ENCODE data around the gene TMEM185B. TPM values are rescaled to one million over a fixed set of nuclear protein-coding genes. Genes with fewer than 3 reads are reported as not detected.

The TMEM185B gene
- polyA plus RNA-seq, 1 of the 3 experiments (the other 2 are of a cell fraction) = 36.0 TPM

- Histone ChIP-seq H3K27me3 (ENCODE audit: insufficient read depth) (no peaks in the 10 kb centered on the region), H3K9me3 (no peaks in the 10 kb centered on the region), H3K27ac (ENCODE audit: low read depth in 2 of 2, low read length in 1 of 2) (no peak overlapping the region), H3K4me3 (ENCODE audit: low read depth in 2 of 2, low read length in 1 of 2) (no peak overlapping the region), H3K79me2 (ENCODE audit: insufficient read depth) (peaks cover 100% of the 10 kb centered on the region), H3K9ac (no peak overlapping the region), H4K20me1 (ENCODE audit: insufficient read depth) (peaks cover 50% of the 10 kb centered on the region), H3F3A (replicated peaks; ENCODE audit: insufficient read depth) (no peaks in the 10 kb centered on the region), H3K4me1 (ENCODE audit: control insufficient read depth in 1 of 2, insufficient read depth in 2 of 2, low read depth in 1 of 2, low read length in 1 of 2) (no peaks in the 10 kb centered on the region), H2AFZ (ENCODE audit: low read depth) (no peak overlapping the region), H3K36me3 (replicated peaks in 1 of 2; ENCODE audit: control insufficient read depth in 1 of 2, insufficient read depth in 2 of 2, low read length in 1 of 2) (peaks cover 0 to 6% of the 10 kb centered on the region in 2 experiments), H3K9me2 (no peaks in the 10 kb centered on the region), H3K4me2 (no peak overlapping the region)
- ChIA-PET CTCF (interaction anchor here (1.0 kb wide), 1 partner anchor 35 kb away, joined by 4 read pairs; no protein-coding TSS in a partner anchor), POLR2A (no interaction called here)
- WGBS (ENCODE audit: low lambda C conversion rate) = 98% methylated on average over 8 of the region's 8 CpGs
- TF ChIP-seq SIN3A (IDR thresholded peaks at IDR 0.05; ENCODE audit: borderline replicate concordance, low read depth, low read length) = no peak
- TF ChIP-seq, protein P1, sequence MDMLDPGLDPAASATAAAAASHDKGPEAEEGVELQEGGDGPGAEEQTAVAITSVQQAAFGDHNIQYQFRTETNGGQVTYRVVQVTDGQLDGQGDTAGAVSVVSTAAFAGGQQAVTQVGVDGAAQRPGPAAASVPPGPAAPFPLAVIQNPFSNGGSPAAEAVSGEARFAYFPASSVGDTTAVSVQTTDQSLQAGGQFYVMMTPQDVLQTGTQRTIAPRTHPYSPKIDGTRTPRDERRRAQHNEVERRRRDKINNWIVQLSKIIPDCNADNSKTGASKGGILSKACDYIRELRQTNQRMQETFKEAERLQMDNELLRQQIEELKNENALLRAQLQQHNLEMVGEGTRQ (IDR thresholded peaks at IDR 0.05; ENCODE audit: borderline replicate concordance, low read depth, low read length) = no peak
- TF ChIP-seq EP300 (IDR thresholded peaks at IDR 0.05; ENCODE audit: borderline replicate concordance in 1 of 2, low read depth in 1 of 2, low read length in 1 of 2) = no peak
- TF ChIP-seq FOXJ3 (CRISPR knock-in tag; IDR thresholded peaks at IDR 0.05) = no peak
- no peak for DNase-seq
Observed at GRCh38 chr2:120267348-120267747, 44.1 kb upstream of the TMEM185B start.

- no peaks in the 10 kb centered on the region for H3F3A ChIP-seq (replicated peaks; ENCODE audit: insufficient read depth)
- TF ChIP-seq, protein P2, sequence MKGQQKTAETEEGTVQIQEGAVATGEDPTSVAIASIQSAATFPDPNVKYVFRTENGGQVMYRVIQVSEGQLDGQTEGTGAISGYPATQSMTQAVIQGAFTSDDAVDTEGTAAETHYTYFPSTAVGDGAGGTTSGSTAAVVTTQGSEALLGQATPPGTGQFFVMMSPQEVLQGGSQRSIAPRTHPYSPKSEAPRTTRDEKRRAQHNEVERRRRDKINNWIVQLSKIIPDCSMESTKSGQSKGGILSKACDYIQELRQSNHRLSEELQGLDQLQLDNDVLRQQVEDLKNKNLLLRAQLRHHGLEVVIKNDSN (IDR thresholded peaks at IDR 0.05; ENCODE audit: borderline replicate concordance, low read depth) = no peak
- TF ChIP-seq YY1 (IDR thresholded peaks at IDR 0.05; ENCODE audit: low read depth) = no peak
- no peak for TF ChIP-seq TAF1 (IDR thresholded peaks at IDR 0.05; ENCODE audit: borderline replicate concordance, low read depth, low read length)
- TF ChIP-seq PBX3 (IDR thresholded peaks at IDR 0.05) = no peak
- TF ChIP-seq REST (IDR thresholded peaks at IDR 0.05; ENCODE audit: low read depth, low read length) = no peak
- no peak for TF ChIP-seq TCF12 (IDR thresholded peaks at IDR 0.05)
- no peak for TF ChIP-seq SMC3 (IDR thresholded peaks at IDR 0.05; ENCODE audit: low read depth, low read length)
- no peak for TF ChIP-seq RCOR1 (IDR thresholded peaks at IDR 0.05; ENCODE audit: low read length)
- TF ChIP-seq SIN3A (IDR thresholded peaks at IDR 0.05; ENCODE audit: borderline replicate concordance, low read depth, low read length) = no peak
- no peak for TF ChIP-seq GABPA (IDR thresholded peaks at IDR 0.05; ENCODE audit: low read depth)
- no peak for TF ChIP-seq EP300 (IDR thresholded peaks at IDR 0.05; ENCODE audit: borderline replicate concordance in 1 of 2, low read depth in 1 of 2, low read length in 1 of 2)
- TF ChIP-seq RFX5 (IDR thresholded peaks at IDR 0.05; ENCODE audit: low read length) = no peak
- TF ChIP-seq GATA2 (CRISPR knock-in tag; IDR thresholded peaks at IDR 0.05) = no peak
- no peak for TF ChIP-seq JUND (IDR thresholded peaks at IDR 0.05)
- no peak for TF ChIP-seq CHD2 (IDR thresholded peaks at IDR 0.05; ENCODE audit: low read length, partially characterized antibody)
- TF ChIP-seq NRF1 (IDR thresholded peaks at IDR 0.05; ENCODE audit: low read depth, low read length) = no peak
- TF ChIP-seq, protein P3, sequence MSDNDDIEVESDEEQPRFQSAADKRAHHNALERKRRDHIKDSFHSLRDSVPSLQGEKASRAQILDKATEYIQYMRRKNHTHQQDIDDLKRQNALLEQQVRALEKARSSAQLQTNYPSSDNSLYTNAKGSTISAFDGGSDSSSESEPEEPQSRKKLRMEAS (IDR thresholded peaks at IDR 0.05; ENCODE audit: low read depth) = no peak
- no peak for TF ChIP-seq MXI1 (IDR thresholded peaks at IDR 0.05; ENCODE audit: low read depth, low read length)
- no peak for TF ChIP-seq FOSL2 (IDR thresholded peaks at IDR 0.05; ENCODE audit: borderline replicate concordance, low read depth)
- WGBS (ENCODE audit: low lambda C conversion rate) = 93% methylated on average over 12 of the region's 12 CpGs
- H3K9me2 ChIP-seq = no peaks in the 10 kb centered on the region
- CTCF ChIA-PET = interaction anchor here (2.0 kb wide), 1 partner anchor 48 kb away, joined by 5 read pairs; no protein-coding TSS in a partner anchor
- peaks cover 100% of the 10 kb centered on the region for H3K79me2 ChIP-seq (ENCODE audit: insufficient read depth)
- H3K36me3 ChIP-seq (replicated peaks in 1 of 2; ENCODE audit: control insufficient read depth in 1 of 2, insufficient read depth in 2 of 2, low read length in 1 of 2) = peaks cover 0 to 6% of the 10 kb centered on the region in 2 experiments
- no peaks in the 10 kb centered on the region for H3K27me3 ChIP-seq (ENCODE audit: insufficient read depth)
- no peak overlapping the region for H3K4me2 ChIP-seq
- peaks cover 70% of the 10 kb centered on the region for H4K20me1 ChIP-seq (ENCODE audit: insufficient read depth)
- H3K9ac ChIP-seq = no peak overlapping the region
- H3K27ac ChIP-seq (ENCODE audit: low read depth in 2 of 2, low read length in 1 of 2) = no peak overlapping the region
- H3K9me3 ChIP-seq = no peaks in the 10 kb centered on the region
- H2AFZ ChIP-seq (ENCODE audit: low read depth) = no peak overlapping the region
- POLR2A ChIA-PET = no interaction called here
- no peak for DNase-seq
- H3K4me1 ChIP-seq (ENCODE audit: control insufficient read depth in 1 of 2, insufficient read depth in 2 of 2, low read depth in 1 of 2, low read length in 1 of 2) = no peaks in the 10 kb centered on the region
- H3K4me3 ChIP-seq (ENCODE audit: low read depth in 2 of 2, low read length in 1 of 2) = no peak overlapping the region
Observed at GRCh38 chr2:120265006-120265405, 41.8 kb upstream of the TMEM185B start.
